Stimulated activated CD4-positive, alpha-beta T cell treated with anti-CD3 and anti-CD28 coated beads, Interleukin-12 subunit alpha, Interleukin-12 subunit beta, amount 100 ng/mL, for 48 hours (primary cell): Measurements from ENCODE around the gene RLBP1.
"Not testable (repeated sequence)": the region's sequence is repeated elsewhere in the genome, so short reads cannot be mapped to it uniquely, and the experiment has no call there.

Experiments
- DNase-seq, 3 donors: peaks; one replicate each; pipeline ENCODE4 v3.0.0-alpha.2; 2020; ENCODE audit warnings: low read depth in 2 of 3, low spot score in 1 of 3

RLBP1 gene

DNA sequence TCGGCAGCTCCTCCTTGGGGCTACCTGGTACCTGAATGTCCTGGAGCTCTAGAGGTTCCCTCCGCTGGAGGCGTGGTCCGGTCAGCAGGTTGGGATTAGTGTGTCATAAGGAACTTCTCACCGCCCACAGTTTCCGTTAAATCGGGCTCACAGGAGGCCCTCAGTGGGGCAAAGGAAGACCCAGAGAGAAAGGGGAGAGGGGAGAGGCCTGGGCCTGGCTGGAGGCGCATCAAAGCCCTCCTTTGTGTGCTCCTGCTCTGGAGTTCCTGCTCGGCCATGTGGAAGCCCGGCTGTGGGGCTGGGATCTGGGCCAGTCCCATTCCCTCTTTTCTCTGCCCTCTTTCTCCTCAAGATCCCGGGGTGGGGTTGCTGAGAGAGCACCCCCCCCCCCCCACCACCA lies at the start of gene RLBP1:
Gene RLBP1 (minus strand): TSS at position 37 of the 400 bp plus-strand sequence. CDS start 2,604 bp downstream, outside the sequence.
- DNase-seq: no peak

DNA sequence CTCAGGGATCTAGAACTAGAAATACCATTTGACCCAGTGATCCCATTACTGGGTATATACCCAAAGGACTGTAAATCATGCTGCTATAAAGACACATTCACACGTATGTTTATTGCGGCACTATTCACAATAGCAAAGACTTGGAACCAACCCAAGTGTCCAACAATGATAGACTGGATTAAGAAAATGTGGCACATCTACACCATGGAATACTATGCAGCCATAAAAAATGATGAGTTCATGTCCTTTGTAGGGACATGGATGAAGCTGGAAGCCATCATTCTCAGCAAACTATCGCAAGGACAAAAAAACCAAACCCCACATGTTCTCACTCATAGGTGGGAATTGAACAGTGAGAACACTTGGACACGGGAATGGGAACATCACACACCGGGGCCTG lies 28.8 kb upstream of the RLBP1 start:
- not testable (repeated sequence) for DNase-seq

DNA sequence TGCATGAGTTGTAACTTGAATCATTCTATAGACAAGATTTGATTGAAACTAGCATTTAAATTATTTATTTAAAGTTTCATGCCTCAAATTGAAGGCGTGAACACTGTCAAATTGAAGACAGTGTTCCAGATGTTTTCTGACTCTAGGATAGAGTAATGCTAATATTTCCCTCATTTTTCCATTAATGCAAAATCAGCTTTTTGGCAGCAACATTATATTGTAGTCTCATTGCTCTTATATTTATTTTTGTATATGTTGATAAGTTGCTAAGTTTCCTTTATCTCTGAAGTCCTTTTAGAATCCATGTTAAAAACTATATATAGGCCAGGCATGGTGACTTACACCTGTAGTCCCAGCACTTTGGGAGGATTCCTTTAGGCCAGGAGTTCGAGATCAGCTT lies 27.2 kb upstream of the RLBP1 start:
- DNase-seq: no peak

DNA sequence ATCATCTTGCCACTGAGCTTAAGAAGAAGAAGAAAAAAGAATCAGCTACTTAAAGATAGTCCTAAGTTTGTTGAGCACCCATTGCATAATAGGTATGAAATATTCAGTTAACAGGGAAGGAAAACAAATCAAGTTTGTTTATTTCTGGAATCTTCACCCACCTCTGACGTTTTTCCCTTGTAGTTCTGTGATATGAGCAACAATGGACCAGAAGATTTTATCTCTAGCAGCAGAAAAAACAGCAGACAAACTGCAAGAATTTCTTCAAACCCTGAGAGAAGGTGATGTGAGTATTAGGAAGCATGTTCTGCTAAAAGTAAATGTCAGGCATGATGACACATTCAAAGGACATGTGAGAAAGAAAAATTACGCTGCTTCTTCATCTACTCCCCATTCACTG lies 26.1 kb upstream of the RLBP1 start:
- DNase-seq: no peak

DNA sequence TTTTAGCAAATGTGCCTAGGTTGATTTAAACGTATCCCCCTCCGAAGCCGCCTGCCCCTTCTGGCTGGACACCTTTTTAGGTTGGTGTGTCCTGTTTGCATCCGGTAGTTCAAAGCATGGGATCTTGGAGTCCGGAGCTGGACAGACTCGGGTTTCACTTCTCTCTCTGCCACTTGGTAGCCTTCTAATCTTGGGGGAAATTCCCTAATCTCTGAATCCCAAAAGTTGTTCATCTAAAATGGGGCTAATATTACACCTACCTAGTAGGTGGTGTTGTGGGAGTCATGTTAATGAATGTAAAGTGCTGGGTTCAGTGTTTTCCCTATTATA lies 23.2 kb upstream of the RLBP1 start:
- no peak for DNase-seq

DNA sequence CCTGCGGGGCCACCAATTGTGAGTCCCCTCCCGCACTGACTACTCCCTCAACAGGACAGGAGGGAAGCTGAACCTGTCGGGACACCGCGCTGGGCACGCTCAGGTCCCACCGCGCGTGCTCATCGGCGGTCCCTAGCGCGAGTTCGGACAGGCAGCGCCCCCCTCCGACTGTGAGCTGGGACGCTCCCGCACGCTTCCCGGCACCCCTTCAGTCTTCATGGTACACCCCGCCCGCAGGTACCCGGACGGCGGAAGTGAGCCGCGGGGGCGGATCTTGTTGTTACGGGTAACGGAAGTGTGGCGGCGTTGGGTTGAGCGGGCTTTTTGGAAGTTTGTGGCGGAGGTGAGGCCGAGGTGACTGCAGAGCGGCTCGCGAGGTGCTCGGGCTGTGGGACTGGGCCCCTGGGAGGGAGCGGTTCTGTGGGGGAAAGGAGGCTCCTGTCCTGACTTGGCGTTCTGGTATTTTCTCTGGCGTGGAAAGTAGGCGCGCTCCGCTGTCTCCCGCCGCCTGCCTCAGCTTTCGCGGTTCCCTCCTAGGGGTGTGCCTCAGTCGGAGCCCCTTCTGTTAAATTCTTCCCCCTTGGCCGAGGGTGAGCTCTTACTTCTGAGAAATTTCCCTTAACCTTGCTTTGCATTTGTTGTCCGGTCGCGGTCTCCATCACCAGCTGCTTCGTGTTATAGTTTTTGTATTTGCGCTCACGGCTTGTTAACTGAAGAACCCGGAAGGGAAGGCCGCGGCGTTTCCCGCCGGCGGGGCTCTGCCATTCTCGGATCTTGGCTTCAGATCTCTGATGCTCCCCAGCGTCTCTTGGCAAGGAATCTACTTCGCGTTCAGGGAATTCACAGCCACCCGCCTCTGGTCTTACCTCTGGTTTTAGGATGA lies 22.6 kb upstream of the RLBP1 start, which contains the start of gene FANCI:
Gene FANCI (plus strand): TSS at position 289 of the 883 bp plus-strand sequence. CDS start 3,669 bp downstream, outside the sequence.
- DNase-seq: peak; percentile 94 to 99 (median 97)

DNA sequence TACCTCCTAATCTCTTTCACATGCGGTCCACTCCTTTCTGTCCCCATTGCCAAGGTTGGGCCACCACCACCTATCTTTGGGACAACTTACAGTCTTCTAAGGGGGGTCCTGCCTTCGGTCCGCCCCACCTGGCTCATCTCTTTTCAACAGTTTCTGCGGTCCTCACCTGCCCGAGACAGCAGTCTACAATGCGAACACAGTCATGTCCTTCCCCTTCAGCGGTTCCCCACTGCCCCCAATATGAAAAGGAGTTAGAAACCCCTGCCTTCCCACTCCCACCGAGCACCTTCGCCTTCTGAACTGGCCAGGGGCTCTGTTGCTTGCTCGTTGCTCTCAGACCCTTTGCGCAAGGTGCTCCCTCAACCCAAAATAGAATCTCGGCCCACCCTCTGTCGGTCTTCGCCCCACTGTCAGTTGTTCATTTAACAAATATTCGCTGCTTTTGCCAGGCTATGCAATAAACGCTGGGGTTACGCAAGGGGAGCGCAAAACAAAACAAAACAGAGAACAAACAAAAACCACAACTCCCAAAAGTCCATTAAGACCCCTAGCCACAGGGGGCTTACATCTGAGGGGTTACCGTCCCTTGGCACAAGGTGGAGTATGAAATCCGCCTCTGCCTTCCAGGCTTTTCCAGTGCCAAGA lies 21.8 kb upstream of the RLBP1 start:
- DNase-seq: no peak

DNA sequence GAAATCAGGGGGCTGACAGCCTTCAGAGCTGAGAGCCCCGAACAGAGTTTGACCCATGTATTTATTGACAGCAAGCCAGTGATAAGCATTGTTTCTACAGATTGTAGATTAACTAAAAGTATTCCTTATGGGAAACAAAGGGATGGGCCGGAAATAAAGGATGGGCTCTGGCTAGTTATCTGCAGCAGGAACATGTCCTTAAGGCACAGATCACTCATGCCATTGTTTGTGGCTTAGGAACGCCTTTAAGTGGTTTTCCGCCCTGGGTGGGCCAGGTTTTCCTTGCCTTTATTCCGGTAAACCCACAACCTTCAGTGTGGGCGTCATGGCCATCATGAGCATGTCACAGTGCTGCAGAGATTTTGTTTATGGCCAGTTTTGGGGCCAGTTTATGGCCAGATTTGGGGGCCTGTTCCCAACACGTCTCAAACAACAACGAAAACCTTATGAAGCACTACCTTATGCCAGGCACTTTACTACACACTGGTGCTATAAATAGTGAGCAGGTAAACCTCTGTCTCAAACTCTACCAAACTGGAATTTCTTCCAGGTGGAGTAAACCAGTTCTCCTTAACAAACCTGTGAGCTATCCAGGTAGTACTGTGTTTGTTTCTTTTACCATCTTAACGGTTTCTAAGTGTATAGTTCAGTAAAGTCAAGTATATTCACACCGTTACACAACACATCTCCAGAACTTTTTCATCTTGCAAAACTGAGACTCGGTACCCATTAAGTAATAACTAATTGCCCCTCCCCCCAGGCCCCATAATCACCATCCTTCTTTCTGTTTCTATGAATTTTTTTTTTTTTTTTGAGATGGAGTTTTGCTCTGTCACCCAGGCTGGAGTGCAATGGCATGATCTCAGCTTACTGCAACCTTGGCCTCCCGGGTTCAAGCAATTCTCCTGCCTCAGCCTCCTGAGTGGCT lies 18.8 kb upstream of the RLBP1 start:
- DNase-seq: not testable (repeated sequence)

DNA sequence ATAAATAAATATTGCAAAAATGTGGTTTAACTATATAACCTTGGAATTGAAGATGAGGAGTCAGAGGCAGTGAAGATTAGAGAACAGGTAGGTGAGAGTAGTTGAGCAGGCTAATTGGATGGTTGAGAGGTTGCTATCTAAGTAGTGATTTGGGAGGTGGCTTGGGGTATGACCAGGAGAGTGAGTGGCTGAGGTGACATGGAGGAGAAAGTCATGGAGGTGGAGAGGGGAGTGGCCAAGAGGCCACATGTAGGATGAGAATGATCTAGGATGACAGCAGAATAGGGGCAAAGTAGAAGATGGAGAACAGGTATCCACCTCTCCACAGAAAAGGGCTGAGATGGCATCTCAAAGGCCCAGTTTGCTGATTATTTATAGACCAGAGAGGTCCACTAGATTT lies 10.5 kb upstream of the RLBP1 start:
- DNase-seq: no peak

DNA sequence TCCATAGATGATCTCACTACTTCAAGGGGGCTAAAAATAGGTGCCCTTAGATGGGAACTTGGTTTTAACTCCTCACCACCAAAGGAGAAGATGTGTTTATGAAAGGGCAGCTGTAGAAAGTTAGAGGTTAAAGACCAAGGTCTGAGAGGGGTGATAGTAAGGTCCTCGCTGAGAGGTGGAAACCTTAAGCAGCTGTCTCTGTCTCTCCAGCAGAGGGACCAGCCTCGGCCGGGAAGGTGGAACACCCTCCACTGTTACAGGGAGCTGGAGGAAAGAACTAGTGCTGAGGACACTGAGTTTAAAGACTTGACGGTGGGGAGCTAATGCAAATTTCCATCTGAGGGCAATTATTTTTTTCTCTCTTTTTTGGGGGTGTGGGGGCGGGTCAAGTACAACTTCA lies 8.9 kb upstream of the RLBP1 start:
- no peak for DNase-seq

DNA sequence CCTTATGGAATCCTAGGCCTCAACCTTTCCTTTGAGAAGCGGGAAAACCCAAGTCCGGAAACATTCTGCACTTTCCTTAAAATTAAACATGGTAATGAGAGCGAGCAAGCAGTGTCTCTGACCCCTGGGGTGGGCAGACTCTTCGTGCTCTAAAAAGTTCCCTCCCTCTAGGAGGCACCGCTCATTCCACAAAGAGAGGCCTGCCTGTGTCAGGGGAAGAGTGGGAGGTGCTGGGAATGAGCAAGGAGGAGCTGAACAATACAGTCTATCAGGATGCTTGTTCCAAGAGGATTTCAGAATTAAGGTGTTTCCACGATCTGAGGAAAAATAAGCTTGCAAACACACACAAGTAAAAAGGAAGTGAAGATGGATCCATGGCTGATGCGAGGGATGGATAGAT lies 6.0 kb upstream of the RLBP1 start:
- no peak for DNase-seq

DNA sequence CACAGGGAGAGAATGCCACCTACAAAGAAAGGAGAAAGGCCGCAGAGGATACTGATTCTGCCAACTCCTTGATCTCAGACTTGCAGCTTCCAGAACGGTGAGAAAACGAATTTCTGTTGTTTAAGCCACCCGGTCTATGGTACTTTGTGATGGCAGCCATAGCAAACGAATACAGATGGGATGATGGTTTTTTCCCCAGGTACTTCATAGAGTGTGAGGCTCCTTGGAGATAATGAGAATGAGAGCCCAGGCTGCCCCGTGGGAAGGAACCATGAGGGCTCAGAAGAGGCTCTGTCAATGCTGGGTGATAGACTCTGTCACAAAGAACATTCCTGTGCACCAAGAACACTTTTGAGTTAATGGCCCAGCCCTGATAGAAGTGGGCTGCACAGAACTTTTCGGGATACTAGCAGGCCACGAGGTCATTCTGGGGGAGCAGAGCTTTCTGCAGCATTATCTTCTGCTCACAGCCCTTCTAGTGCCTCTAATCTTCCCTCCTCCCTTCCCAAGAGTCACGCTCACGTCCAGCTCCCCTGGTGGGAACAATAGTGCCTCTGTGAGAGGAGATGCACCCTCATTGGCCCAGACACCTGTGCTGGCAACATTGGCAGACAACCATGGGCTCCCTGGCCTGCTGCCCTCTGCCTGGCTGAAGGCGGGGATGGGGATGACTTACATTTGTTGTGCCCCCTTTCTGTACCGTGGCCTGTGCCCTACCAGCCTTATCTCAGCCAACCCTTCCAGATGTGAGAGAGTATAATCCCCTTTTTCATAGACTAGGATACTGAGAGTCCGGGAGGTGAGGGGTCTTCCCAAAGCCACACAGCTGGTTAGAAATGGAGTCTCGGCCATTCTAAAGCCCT lies 5.2 kb upstream of the RLBP1 start:
- no peak for DNase-seq

DNA sequence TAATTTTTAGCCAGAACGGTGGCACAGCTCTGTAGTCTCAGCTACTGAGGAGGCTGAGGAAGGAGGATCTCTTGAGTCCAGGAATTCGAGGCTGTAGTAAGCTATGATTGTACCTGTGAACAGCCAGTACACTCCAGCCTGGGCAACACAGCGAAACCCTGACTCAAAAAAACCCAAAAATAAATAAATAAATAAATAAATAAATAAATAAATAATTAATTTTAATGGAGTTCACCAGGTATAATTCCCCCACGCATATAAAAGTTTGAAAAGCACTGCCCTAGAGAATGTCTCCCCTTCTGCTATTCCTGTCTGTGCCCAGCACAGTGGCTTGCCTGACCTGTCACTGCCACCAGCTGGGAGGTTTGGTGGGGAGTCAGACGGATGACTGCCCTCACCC lies 4.2 kb upstream of the RLBP1 start:
- no peak for DNase-seq

DNA sequence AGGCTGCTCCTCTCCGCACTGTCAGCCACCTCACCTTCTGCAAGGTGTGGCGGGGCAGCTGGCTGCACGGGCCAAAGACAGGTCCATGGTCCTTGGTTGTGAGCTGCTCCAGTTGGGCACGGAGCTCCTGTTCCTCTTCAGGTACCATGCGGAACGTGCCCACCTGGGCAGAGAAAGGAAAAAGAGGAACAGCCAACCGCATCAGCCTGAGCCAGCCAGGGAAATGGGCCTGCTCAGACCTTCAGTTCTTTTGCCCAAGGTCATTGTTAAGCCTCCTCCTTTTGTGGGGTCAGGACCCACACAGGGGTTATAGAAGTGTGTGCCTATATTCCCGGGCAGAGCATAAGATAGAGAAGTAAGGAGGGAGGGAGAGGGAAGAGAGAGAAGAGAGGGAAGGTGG lies 2.8 kb downstream of the RLBP1 start:
- no peak for DNase-seq

DNA sequence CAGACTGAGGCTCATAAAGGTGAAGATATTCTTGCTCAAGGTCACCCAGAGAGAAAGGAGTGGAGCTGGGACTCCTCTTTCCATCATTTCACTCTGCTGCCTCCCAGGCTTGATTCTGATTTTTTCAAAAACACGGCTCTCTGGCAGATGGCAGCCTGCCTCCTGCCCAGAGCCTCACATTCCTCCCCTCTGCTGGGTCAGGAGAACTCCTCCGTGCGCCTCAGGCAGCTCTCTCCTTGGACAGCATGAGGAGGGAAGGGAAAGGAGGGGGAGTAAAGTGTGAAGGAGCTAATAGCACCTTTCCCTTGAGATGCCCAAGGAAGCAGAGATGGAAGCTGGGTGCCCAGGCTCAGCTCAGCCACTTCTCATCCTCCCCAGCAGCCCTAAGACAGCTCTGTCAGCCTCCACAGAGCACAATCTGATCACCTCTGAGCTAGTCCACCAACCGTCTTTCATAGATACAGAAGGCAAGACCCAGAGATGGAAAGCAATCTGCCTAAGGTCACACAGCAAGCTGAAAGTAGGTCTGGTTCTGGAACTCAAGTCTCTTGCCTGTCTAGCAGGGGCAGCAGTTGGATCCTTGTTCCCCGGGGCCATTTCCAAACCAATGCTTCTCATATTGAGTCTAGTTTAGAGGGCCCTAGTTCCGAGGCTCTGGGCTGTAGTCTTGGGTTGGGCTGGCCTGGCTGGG lies 3.5 kb downstream of the RLBP1 start:
- no peak for DNase-seq

DNA sequence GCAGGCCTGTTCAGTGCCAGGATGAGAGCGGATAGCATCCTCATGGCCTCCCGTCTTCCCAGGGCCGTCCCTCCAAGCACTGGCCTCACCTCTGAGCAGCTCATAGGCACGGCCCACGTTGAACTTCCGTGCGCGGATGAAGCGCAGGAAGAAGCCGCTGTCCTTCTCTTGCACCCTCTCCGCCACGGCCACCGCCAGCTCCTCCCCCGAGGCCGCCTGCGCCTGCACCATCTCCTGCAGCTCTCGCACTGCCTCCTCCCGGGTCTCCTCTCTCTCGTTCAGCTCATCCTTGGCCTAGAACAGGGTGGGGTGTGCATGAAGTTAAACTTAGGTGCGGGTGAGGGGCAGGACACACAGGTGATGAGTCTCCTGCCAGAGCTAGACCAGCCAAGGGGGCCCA lies 4.3 kb downstream of the RLBP1 start:
- DNase-seq: no peak

DNA sequence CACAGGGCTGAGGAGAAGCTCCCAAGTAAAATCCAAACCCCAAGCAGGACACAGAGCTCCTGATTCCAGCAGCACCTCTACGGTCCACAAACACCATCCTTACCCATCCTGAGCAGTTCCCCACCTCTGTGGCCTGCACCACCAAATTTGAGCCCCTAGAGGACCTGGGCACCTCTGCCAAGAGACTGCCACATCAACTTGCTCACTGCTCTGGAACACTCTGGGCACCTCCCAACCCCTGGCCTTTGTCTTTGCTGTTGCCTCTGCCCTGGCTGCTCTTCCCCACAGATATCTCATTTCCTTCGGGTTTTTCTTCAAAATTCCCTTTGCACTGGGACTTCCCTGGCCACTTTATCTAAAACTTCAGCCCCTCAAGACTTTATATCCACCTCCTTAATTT lies 5.8 kb downstream of the RLBP1 start:
- no peak for DNase-seq

DNA sequence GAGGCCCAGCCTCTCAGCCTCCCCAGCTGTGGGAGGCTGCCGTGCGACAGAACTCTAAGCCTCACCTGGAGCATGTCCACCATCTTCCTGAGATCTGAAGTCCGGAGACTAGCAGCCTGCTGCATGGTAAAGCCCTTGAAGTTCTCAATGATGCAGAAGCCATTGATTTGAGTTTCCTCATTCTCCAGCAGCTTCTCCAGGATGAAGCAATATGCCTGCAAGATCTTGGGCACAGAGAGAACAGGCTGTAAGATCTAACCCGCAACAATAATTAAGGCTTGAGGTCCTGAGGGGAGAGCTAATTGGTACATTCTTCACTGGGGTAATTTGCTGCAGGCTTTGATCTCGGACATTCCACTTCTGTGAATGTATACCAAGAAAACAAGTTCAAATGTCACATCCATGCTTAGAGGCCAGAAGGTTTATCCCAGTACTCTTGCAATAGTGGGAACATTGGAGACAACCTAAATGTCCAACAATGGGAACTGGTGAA lies 9.7 kb downstream of the RLBP1 start:
- DNase-seq: no peak

DNA sequence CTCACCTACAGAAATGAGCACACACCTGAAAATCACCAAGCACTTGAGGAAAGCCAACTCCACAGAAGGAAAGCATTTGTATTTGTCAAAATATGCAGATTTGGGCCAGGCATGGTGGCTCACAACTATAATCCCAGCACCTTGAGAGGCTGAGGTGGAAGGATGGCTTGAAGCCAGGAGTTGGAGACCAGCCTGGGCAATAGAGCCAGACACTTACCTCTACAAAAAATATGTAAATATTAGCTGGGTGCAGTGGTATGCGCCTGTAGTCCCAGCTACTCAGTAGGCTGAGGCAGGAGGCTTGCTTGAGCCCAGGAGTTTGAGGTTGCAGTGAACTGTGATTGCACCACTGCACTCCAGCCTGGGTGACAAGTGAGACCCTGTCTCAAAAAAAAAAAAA lies 12.3 kb downstream of the RLBP1 start:
- no peak for DNase-seq

DNA sequence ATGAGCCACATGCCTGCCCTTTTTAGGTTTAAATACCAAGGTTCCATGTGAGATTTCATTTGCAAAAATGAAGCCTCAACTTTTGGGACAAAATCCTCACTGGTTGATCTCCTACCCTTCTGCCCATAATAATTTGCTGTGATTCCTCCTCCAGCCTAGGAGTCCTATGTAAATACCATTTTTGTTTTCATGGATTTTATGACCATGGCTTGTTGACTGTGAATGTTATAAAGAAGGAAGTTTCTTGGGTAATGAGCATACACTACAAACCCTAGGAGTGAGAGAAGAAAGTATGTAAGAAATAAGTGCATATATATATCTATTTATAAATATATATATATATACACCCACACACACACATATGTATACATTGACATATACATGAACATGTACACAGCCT lies 13.1 kb downstream of the RLBP1 start:
- no peak for DNase-seq
